ENCODE results near the gene CFAP161.

Gene CFAP161

DNA sequence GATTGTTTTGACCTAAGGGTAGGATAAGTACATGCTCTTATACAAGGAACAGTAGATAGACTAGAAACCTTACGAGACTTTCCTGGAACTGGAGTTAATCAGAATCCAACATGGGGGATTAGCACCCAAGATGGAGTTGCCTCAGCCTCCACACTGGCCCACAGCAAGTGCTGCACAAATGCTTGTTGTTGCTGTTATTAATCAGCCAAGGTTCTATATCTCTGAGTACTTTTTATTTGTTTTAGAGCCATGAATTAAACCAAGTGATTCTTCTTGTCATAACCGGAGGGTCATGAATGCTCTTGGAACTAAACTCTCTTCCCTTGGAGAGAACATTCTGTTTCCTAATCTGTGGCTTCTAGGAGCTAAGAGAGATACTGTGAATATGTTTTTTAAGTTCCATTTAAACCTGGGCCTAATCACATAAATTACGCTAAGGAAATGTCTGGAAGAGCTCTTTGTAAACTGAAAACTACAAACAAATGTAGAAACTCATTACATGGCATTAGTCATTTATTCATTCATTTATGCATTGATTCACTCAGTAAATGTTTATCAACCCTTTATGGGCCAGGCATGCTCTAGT is 56.9 kb downstream of the CFAP161 start:
- TF ChIP-seq, protein P1, sequence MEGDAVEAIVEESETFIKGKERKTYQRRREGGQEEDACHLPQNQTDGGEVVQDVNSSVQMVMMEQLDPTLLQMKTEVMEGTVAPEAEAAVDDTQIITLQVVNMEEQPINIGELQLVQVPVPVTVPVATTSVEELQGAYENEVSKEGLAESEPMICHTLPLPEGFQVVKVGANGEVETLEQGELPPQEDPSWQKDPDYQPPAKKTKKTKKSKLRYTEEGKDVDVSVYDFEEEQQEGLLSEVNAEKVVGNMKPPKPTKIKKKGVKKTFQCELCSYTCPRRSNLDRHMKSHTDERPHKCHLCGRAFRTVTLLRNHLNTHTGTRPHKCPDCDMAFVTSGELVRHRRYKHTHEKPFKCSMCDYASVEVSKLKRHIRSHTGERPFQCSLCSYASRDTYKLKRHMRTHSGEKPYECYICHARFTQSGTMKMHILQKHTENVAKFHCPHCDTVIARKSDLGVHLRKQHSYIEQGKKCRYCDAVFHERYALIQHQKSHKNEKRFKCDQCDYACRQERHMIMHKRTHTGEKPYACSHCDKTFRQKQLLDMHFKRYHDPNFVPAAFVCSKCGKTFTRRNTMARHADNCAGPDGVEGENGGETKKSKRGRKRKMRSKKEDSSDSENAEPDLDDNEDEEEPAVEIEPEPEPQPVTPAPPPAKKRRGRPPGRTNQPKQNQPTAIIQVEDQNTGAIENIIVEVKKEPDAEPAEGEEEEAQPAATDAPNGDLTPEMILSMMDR (IDR thresholded peaks at IDR 0.05): no peak

DNA sequence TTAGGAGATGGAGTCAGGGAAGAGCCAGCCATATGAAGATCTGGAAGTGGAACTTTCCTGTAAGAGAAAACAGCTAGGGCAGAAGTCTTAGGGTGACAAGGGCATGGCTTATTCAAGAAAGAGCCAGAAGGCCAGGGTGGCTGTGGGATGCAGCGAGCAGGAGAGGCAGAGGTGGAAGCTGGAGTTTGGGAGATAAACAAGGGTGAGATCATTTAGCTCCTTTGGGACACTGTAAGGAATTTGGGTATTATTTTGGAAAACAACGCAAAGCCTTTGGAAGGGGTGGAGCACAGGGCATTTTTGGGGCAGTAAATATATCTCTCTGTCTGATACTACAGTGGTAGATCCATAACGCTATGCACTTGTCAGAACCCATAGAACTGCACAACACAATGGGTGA is 57.6 kb downstream of the CFAP161 start:
- TF ChIP-seq, protein P1 (IDR thresholded peaks at IDR 0.05): no peak

DNA sequence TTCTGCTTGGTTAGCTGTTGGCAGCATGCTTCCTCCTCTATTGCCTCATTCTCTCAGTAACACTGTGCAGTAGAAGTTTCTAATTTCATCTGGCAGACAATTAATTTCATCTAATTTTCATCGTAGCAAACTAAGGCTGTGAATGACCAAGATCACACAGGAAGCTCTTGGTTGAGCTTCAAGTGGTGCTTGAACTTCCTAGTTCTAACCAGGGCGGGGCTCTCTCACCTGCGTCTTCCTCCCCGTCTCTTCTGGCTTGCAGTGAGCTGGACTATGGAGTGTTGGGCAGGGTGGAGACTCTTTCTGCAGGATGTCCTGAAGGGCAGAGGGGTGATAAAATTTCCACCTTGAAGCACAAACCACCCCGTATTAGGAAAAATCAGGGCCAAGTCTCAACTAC is 60.7 kb downstream of the CFAP161 start:
- TF ChIP-seq, protein P1 (IDR thresholded peaks at IDR 0.05): no peak

DNA sequence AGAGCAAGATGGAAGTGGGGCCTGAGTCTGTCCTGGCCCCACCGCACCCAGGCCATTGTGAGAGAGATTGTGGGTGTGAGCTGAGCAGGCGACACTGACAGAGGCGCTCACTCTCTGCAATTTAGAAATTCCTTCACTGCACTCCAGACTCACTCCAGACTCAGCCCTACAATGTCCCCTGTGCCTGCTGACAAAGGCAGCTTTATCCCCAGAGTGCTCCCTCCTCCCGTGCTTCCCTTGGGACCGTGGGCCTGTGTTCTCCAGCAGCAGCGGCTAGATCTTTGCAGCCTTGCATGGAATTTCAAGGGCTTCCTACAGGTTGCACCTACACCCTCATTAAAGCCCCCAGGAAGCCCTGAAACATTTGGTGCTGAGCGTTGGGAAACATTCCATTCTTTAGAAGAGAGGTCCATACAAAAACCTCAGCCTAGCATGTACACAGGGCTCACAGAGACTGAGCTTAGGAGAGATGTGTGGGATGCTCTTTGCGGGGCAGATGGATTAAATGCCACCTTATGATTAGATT is 61.3 kb downstream of the CFAP161 start:
- TF ChIP-seq, protein P1 (IDR thresholded peaks at IDR 0.05): no peak

DNA sequence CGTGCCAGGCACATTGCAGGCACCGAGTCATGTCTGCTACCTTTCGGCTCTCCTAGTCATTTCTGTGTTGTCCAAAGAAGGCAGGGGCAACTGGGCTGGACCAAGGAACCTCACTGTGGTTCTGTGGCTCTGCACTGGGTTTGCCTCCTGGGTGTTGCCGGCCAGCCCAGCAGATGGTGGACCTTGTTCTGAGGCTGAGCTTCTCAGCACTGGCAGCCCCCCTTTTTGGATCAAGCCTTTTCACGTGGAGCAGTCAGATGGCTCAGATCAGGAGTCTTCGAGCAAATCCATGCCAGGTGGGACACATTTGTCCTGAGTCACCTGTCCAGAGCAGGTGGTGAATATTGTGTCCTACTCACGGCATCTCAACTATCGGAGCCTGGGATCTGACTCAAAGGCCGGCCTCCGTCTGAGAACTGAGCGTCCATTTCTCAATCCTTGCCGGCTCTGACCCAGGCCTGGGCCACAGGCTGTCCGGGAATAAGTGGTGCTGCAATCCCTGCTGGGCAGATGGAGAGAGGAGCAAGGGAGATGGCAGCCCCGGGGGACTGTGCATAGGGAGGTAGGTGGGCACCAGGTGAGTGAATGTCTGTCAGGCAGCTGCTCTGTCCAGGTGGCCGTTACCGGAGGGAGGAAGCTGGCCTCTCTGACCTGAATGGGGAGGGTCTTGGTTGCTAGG is 62.6 kb downstream of the CFAP161 start, which contains the start of gene IL16:
Gene IL16 (plus strand): TSS at position 304 of the 679 bp plus-strand sequence. CDS start 28,521 bp downstream, outside the sequence.
- TF ChIP-seq, protein P1 (IDR thresholded peaks at IDR 0.05): no peak

DNA sequence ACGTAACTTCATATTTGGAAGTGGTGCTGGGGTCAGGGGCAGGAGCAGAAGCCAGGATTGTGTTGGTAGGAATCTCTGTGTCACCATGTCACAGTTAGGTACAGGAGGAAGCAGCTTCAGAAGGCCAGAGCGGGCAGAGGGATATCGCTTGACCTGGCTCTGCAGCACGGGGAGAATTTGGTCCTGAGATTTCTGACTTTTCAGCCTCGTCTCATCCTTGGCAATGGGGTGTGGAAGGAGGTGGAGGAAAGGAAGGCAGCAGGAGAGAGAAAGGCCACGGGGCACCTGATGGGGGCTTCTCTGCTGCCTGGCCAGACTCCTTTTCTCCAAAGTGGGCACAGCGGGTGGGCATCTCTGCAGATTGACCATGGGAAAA is 63.2 kb downstream of the CFAP161 start:
- TF ChIP-seq, protein P1 (IDR thresholded peaks at IDR 0.05): no peak

DNA sequence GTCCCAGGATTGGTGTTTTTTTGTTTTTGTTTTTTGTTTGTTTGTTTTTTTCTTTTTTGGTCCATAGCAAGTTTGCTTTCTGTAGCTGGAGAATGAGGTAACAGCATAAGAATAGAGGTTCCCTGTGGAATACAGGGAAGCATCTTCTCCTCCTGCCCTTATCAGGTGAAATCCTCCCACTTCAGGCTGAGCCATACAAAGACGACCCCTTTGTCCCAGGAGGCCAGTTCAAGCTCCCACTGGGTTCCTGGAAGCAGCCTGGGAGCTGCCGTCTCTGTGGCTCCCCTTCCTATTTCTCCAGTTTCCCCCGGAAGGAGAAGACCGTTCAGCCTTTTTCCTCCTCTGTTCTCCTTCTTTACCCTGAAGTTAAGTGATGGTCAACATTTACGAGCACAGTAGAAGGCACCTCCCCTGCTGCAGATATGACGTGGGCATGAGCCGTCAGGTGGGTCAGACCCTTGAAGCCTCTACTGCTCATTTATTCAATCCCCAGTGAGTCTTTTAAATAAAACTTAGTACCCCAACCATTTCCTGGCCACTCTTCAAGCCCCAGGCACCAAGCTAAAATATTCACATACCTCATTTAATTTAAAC is 63.7 kb downstream of the CFAP161 start:
- TF ChIP-seq, protein P1 (IDR thresholded peaks at IDR 0.05): no peak

Data from LNCAP (cell line).